HEK293T (cell line): ENCODE results near the gene CFHR3.
"Not testable (repeated sequence)": the region's sequence is repeated elsewhere in the genome, so short reads cannot be mapped to it uniquely, and the experiment has no call there.

ENCODE experiments used
- CTCF ChIA-PET: fragments of 350-600 bp; formaldehyde crosslinking; extraction: SDS; loops from one replicate; lab custom pipeline; 2021; ENCODE audit warnings: antibody characterized with exemption, inconsistent platforms; lab: Yijun Ruan, JAX
- POLR2A ChIA-PET: fragments of 350-600 bp; formaldehyde crosslinking; extraction: SDS; loops from one replicate; lab custom pipeline; 2020; ENCODE audit warnings: antibody characterized with exemption, inconsistent platforms; lab: Yijun Ruan, JAX
- DNase-seq: peaks from one replicate; pipeline ENCODE4 v3.0.0; 2012; ENCODE audit warnings: mixed read lengths; ENCODE audit errors: extremely low spot score
- CTBP1 ChIP-seq: fragments of 450-650 bp; IDR thresholded peaks from 2 replicates; pipeline ENCODE4 v1.6.1; 2016; ENCODE audit warnings: borderline replicate concordance
- ELF4 ChIP-seq: fragments of 450-650 bp; IDR thresholded peaks from 2 replicates; pipeline ENCODE4 v1.6.1; 2017; ENCODE audit warnings: antibody characterized with exemption
- FOXA1 ChIP-seq: fragments of 450-650 bp; IDR thresholded peaks from 2 replicates; pipeline ENCODE4 v1.6.1; 2016; ENCODE audit warnings: mild to moderate bottlenecking
- FOXK2 ChIP-seq: fragments of 450-650 bp; IDR thresholded peaks from 2 replicates; pipeline ENCODE4 v1.6.1; 2016; ENCODE audit warnings: mild to moderate bottlenecking
- FOXM1 ChIP-seq: fragments of 450-650 bp; IDR thresholded peaks from 2 replicates; pipeline ENCODE4 v1.6.1; 2017; ENCODE audit warnings: mild to moderate bottlenecking, borderline replicate concordance
- HDGF ChIP-seq: fragments of 450-650 bp; IDR thresholded peaks from 2 replicates; pipeline ENCODE4 v1.6.1; 2017; ENCODE audit warnings: antibody characterized with exemption, borderline replicate concordance
- NFRKB ChIP-seq: fragments of 450-650 bp; IDR thresholded peaks from 2 replicates; pipeline ENCODE4 v1.6.1; 2016; ENCODE audit warnings: mild to moderate bottlenecking, moderate library complexity
- SP1 ChIP-seq: fragments of 450-650 bp; IDR thresholded peaks from 2 replicates; pipeline ENCODE4 v1.6.1; 2017
- SUZ12 ChIP-seq: fragments of 450-650 bp; IDR thresholded peaks from 2 replicates; pipeline ENCODE4 v1.6.1; 2016; ENCODE audit warnings: mild to moderate bottlenecking
- TARDBP ChIP-seq: fragments of 450-650 bp; IDR thresholded peaks from 2 replicates; pipeline ENCODE4 v1.6.1; 2016
- ZNF384 ChIP-seq: fragments of 450-650 bp; IDR thresholded peaks from 2 replicates; pipeline ENCODE4 v1.6.1; 2016

Gene CFHR3

GRCh38 chr1:196808529-196809235, 34.0 kb downstream of the CFHR3 start:
- TF ChIP-seq SP1 (no peak), SUZ12 (no peak), FOXA1 (no peak), ELF4 (no peak), FOXK2 (no peak), CTBP1 (no peak), FOXM1 (no peak), TARDBP (no peak), ZNF384 (no peak), HDGF (no peak), NFRKB (no peak)
- CTCF ChIA-PET: no interaction called here
- no peak for DNase-seq
- POLR2A ChIA-PET: no interaction called here

DNA sequence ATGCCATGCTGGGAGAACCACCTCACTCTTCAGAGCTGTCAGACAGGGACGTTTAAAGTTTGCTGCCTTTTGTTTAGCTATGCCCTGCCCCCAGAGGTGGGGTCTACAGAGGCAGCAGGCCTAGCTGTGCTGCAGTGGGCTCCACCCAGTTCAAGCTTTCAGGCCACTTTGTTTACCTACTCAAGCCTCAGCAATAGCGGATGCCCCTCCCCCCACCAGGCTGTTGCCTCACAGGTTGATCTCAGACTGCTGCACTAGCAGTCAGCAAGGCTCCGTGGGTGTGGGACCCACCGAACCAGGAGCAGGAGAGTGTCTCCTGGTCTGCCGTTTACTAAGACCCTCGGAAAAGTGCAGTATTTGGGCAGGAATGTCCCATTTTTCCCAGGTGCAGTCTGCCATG, 42.8 kb downstream of the CFHR3 start:
- CTCF ChIA-PET, DNase-seq, POLR2A ChIA-PET: not testable (repeated sequence)

DNA sequence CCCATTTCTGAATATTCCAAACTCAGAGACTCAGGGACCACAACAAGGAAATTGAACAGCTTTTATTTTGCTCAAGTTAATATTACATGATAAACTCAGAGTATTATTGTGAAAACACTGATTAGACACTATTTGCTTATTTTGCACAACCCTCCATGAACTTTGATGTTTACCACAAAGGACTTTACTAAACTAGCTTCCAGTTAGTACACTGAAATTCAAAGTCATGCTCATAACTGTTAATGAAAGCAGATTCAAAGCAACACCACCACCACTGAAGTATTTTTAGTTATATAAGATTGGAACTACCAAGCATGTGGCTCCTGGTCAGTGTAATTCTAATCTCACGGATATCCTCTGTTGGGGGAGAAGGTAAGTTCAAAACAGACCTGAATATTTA, 44.9 kb downstream of the CFHR3 start, which contains the start of gene CFHR1:
TSS of gene CFHR1 (plus strand) at position 201 of the 400 bp plus-strand sequence. CDS start at position 315, 114 bp downstream.
- DNase-seq, CTCF ChIA-PET, POLR2A ChIA-PET: not testable (repeated sequence)

GRCh38 chr1:196827860-196828259, 53.2 kb downstream of the CFHR3 start:
- POLR2A ChIA-PET, CTCF ChIA-PET, DNase-seq: not testable (repeated sequence)
